Cardiac muscle cell (in vitro differentiated cells and primary cell): Measurements from ENCODE around the gene PRKCA. TPM values are rescaled to one million over a fixed set of nuclear protein-coding genes. Genes with fewer than 3 reads are reported as not detected.

Experiments
- DNase-seq, 2 donors: peaks; one replicate each; pipeline versions ENCODE4 v3.0.0 to v3.0.0-alpha.2; 2010 to 2017; ENCODE audit warnings: low read depth in 1 of 2, low spot score in 1 of 2
- H3K27ac ChIP-seq: fragments of 200-600 bp; sonication (generic); 2 replicates; pipeline ENCODE4 v1.5.1; 2016
- H3K27me3 ChIP-seq: fragments of 200-600 bp; sonication (generic); 2 replicates; pipeline ENCODE4 v1.6.0; 2016; ENCODE audit warnings: control low read depth
- H3K36me3 ChIP-seq: fragments of 200-600 bp; sonication (generic); 2 replicates; pipeline ENCODE4 v1.5.1; 2016; ENCODE audit warnings: control low read depth
- H3K4me1 ChIP-seq: fragments of 200-600 bp; sonication (generic); 2 replicates; pipeline ENCODE4 v1.8.1; 2017; ENCODE audit warnings: low read depth, mild to moderate bottlenecking, mixed run types
- H3K4me3 ChIP-seq: fragments of 200-600 bp; sonication (generic); 2 replicates; pipeline ENCODE4 v1.5.1; 2016; ENCODE audit warnings: mild to moderate bottlenecking
- H3K9me3 ChIP-seq: fragments of 200-600 bp; sonication (generic); 2 replicates; pipeline ENCODE4 v1.5.1; 2017; ENCODE audit warnings: low read depth, mild to moderate bottlenecking, control low read depth
- CTCF ChIP-seq: IDR thresholded peaks from 2 replicates; pipeline ENCODE4 v1.5.1; 2012; ENCODE audit warnings: low read depth, mild to moderate bottlenecking, low read length
- polyA plus RNA-seq: library from polyadenylated mRNA; unstranded; fragments of >200 nt; fragmentation: Nextera tagmentation; extraction: Ambion mirVana; gene quantifications from 2 replicates; pipeline ENCODE4 v1.2.1, GENCODE V29; 2016
- total RNA-seq: library from RNA; depleted of rRNA; stranded (reverse); fragments of >200 nt; gene quantifications from 2 replicates; pipeline ENCODE4 v1.2.3, GENCODE V29; 2016

PRKCA gene
- total and polyA plus RNA-seq, 2 experiments from 2014 or later, result 3.1 to 10.3 TPM

DNA sequence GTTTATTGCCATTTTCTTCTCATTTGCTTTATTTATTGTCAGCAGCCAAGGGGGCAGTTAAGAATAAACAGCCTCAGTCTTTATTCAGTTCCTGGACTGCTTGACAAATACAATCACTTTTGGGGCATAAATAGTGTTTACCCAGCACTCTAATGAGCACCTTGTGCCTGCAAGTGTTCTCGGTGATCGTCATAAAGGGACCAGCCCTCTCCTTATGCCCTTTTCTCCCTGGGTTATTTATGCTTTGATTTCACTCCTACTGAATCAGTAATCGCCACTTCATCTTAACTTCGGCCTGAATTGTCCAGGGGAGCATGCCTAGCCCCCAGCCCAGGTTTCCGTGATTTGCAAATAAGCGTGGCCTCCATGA, 476.8 kb downstream of the PRKCA start:
- no peak for TF ChIP-seq CTCF
- Histone ChIP-seq H3K4me1 (no peaks in the 10 kb centered on the region), H3K9me3 (no peaks in the 10 kb centered on the region), H3K27me3 (no peaks in the 10 kb centered on the region), H3K36me3 (no peaks in the 10 kb centered on the region), H3K4me3 (no peak overlapping the region), H3K27ac (no peak overlapping the region)
- DNase-seq, result no peak

DNA sequence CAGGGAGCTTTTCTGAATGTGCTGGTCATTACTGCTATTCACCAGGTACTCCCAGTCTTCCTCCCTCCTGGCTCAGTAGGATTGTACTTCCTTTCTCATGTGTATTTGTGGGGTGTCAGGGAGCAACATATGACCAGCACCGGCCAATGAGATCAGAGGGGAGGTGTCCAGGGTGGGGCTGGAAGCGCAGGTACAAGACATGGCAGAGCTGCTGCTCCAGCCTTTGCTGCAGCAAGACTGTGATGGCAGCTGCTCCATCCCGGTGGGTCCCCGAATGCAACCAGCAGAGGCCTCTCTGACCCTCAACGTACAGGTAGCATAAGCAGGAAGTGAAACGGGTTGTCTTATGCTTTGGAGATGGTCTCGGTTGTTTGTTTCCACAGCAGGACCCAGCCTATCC, 478.7 kb downstream of the PRKCA start:
- Histone ChIP-seq H3K36me3 (no peaks in the 10 kb centered on the region), H3K27ac (no peak overlapping the region), H3K4me3 (no peak overlapping the region), H3K4me1 (no peaks in the 10 kb centered on the region), H3K27me3 (no peaks in the 10 kb centered on the region), H3K9me3 (no peaks in the 10 kb centered on the region)
- no peak for DNase-seq
- no peak for TF ChIP-seq CTCF

DNA sequence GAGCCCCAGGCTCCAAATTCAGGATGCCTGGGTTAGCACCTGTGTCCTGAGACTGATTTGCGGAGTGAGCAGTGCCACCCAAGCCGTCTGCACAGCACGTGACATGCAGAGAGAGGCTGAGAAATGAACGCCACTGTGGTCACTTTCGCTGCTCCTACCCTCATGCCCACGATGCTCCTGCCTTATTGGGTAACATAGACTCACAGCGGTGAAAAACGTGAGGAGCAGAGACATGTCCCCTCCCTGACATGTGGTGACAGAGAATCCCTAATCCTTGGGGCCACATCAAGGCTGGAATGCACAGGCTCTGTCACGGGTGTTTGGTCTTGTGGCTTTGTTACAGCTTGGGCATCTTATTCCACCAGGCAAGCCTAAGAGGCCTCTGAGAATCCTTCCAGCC, 480.4 kb downstream of the PRKCA start:
- Histone ChIP-seq H3K9me3 (no peaks in the 10 kb centered on the region), H3K27me3 (no peaks in the 10 kb centered on the region), H3K4me3 (no peak overlapping the region), H3K36me3 (no peaks in the 10 kb centered on the region), H3K4me1 (no peaks in the 10 kb centered on the region), H3K27ac (no peak overlapping the region)
- TF ChIP-seq CTCF, result no peak
- DNase-seq, result no peak

- TF ChIP-seq CTCF, result no peak
- no peaks in the 10 kb centered on the region for H3K9me3 ChIP-seq
- no peaks in the 10 kb centered on the region for H3K4me1 ChIP-seq
- no peak for DNase-seq
- H3K36me3 ChIP-seq, result no peaks in the 10 kb centered on the region
- no peak overlapping the region for H3K4me3 ChIP-seq
- H3K27me3 ChIP-seq, result no peaks in the 10 kb centered on the region
- H3K27ac ChIP-seq, result no peak overlapping the region
These were observed 481.4 kb downstream of the PRKCA start for GRCh38 chr17:66783656-66784381.

GRCh38 chr17:66784621-66785364, 482.4 kb downstream of the PRKCA start:
- no peak for TF ChIP-seq CTCF
- Histone ChIP-seq H3K36me3 (no peaks in the 10 kb centered on the region), H3K27ac (no peak overlapping the region), H3K9me3 (no peaks in the 10 kb centered on the region), H3K4me3 (no peak overlapping the region), H3K27me3 (no peaks in the 10 kb centered on the region), H3K4me1 (no peaks in the 10 kb centered on the region)
- DNase-seq, result no peak
